HG03159 (cell line): ENCODE results near the gene ANAPC5.

Experiments used
- ATAC-seq: cut with Tn5 transposase; IDR thresholded peaks from one replicate; pipeline ENCODE4 v1.9.1; 2021; ENCODE audit warnings: mild to moderate bottlenecking, moderate library complexity; ENCODE audit not compliant: unreplicated experiment

The ANAPC5 gene

GRCh38 chr12:121263206-121263935, 88.8 kb downstream of the ANAPC5 start:
- no peak for ATAC-seq

DNA sequence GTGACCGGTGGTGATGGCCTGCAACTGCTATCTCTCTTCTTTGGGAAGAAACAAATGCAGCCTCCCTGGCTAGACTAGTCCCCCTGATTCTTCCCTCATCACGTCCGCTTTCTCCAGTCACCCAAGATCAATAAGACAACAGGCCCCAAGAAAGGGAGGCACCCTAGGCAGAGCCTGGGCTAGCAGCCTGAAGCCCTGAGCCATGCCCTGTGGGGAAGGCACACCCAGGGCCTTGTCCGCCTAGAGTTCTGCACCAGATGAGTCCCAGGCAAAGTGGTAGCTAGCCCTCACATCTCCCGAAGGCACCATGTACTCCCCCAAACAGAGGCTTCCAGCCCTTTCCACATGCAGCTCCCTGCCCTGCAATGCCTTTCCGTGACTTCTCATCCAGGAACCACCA, 90.8 kb downstream of the ANAPC5 start:
- no peak for ATAC-seq

DNA sequence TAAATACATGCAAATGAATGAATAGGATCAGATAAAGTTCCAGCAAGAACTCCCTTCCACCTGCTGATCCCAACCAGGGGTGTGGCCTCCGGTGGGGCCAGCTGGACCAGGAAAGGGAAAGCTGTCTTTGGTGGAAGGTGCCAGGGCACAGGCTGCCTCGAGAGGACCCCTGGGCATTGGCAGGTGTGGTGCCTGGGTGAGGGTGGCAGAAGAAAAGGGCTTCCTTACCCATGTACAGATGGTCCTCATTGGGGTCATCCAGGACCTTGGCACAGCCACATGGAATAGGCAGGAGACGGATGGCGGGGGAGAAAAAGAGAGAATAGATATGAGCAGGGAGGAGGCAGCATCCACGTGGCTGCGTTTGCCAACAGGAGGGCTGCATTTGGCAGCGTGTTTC, 92.1 kb downstream of the ANAPC5 start:
- ATAC-seq, result no peak

- no peak for ATAC-seq
Measured at GRCh38 chr12:121259074-121259473, 93.1 kb downstream of the ANAPC5 start.
